ENCODE data around the gene SLC13A3. TPM values are rescaled to one million over a fixed set of nuclear protein-coding genes. Genes with fewer than 3 reads are reported as not detected.

Gene SLC13A3
- total RNA-seq, 1 donor from 2014 or later, result 2.9 TPM

GRCh38 chr20:46689754-46690085 lies 38.5 kb upstream of the SLC13A3 start:
- TF ChIP-seq CTCF (IDR thresholded peaks at IDR 0.05; ENCODE audit: unreplicated experiment), result no peak
- Mint-ChIP-seq H3K4me3 (ENCODE audit: low read depth) (peak overlapping the region; percentile 93), H3K27ac (peak overlapping the region; percentile 92), H3K27me3 (no peaks in the 10 kb centered on the region), H3K9me3 (ENCODE audit: low read depth) (no peaks in the 10 kb centered on the region), H3K4me1 (ENCODE audit: low read depth) (peaks cover 15% of the 10 kb centered on the region), H3K36me3 (ENCODE audit: insufficient read depth) (peaks cover 13% of the 10 kb centered on the region)
- DNase-seq (ENCODE audit: low spot score, unreplicated experiment), result no peak

DNA sequence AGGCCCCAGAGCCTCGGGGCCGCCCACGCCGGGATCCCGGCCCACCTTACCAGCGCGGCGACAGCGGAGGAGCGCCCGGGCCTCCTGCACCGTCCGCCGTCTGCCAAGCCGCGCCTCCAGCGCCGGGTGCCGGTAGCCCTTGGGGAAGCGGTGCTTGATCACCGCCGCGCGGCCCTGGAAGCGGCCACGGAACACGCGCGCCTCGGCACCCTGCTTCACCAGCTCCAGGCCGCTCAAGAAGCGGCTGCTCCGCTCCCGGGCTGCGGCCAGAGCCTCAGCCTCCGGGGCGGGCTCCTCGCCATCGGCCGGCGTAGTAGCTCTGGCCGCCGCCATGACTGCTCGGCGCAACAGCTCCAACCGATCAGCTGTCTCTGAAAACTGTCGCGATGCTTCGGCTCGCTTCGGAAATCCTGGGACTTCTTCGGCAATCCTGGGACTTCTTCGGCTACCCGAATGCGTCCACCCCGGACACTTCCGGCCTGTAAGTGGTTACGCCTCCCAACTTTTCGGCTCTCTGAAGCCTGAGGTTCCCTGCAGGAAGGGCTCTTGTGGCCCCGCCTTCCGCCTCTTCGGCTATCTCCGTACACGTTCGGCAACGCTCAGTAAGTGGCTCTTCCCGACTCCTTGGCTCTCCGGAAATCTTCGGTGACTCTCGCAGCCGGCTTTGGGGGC lies 38.0 kb upstream of the SLC13A3 start, which contains the start of gene TP53RK:
TP53RK (minus strand) TSS at position 363 of the 672 bp plus-strand sequence; CDS start at position 333, 30 bp downstream.
- TF ChIP-seq CTCF (IDR thresholded peaks at IDR 0.05; ENCODE audit: unreplicated experiment), result no peak
- H3K4me3 Mint-ChIP-seq (ENCODE audit: low read depth), result peak within 1 kb of the TSS; percentile 93
- H3K36me3 Mint-ChIP-seq (ENCODE audit: insufficient read depth), result peaks cover 13% of the 10 kb centered on the region

DNA sequence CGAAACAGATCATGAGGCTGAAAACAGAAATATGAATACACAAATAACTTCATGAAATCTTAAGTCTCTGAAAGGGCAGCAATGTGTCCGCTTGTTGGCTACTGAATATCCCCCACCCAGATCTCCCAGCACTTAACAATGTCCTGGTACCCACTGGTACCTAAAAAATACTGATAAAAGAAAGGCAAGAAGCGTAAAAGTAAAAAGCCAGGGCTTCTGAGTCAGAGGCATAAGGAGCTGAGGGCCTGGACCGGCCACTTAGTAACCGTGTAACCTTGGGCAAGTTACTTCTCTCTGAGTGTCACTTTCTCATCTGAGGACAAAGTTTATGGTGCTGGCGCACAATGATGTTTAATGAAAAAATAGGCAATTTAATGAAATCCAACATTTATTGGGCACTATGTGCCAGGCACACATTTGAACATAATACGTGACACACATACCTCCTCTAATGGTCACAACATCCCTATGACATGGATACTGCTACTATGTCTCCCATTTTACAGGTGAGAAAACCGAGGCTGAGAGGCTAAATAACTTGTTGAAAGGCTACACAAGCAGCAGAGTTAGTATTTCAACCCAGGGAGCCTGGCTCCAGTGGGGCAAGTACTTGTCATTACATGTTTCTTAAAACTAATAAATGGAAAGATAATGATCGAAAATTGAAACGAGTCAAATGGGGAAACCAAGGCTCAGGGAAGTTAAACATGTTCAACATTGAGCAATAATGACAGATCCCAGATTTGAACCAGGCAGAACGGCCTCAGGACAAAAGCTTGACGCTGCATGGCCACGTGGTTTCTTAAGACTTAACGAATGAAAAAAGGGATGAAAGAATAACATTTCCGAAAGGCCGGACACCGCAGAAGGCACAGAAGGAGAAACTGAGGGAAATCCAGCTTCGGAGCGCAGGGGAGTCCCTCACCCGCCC lies 37.2 kb upstream of the SLC13A3 start:
- peaks cover 13% of the 10 kb centered on the region for H3K36me3 Mint-ChIP-seq (ENCODE audit: insufficient read depth)
- TF ChIP-seq CTCF (IDR thresholded peaks at IDR 0.05; ENCODE audit: unreplicated experiment), result no peak
- H3K4me3 Mint-ChIP-seq (ENCODE audit: low read depth), result peak overlapping the region; percentile 93
- no peaks in the 10 kb centered on the region for H3K9me3 Mint-ChIP-seq (ENCODE audit: low read depth)
- H3K27ac Mint-ChIP-seq, result peak overlapping the region; percentile 95
- H3K27me3 Mint-ChIP-seq, result no peaks in the 10 kb centered on the region
- H3K4me1 Mint-ChIP-seq (ENCODE audit: low read depth), result peaks cover 23% of the 10 kb centered on the region
- DNase-seq (ENCODE audit: low spot score, unreplicated experiment), result no peak

More for the DNA sequence above, 38.0 kb upstream of the SLC13A3 start, which contains the start of gene TP53RK:
- Mint-ChIP-seq H3K27me3 (no peaks in the 10 kb centered on the region), H3K27ac (peak within 1 kb of the TSS; percentile 95), H3K9me3 (ENCODE audit: low read depth) (no peaks in the 10 kb centered on the region), H3K4me1 (ENCODE audit: low read depth) (peaks cover 15% of the 10 kb centered on the region)
- DNase-seq (ENCODE audit: low spot score, unreplicated experiment), result peak; percentile 91

GRCh38 chr20:46683939-46684750 lies 32.9 kb upstream of the SLC13A3 start:
- H3K9me3 Mint-ChIP-seq (ENCODE audit: low read depth), result no peaks in the 10 kb centered on the region
- peak overlapping the region; percentile 15 for H3K27ac Mint-ChIP-seq
- peaks cover 14% of the 10 kb centered on the region for H3K36me3 Mint-ChIP-seq (ENCODE audit: insufficient read depth)
- DNase-seq (ENCODE audit: low spot score, unreplicated experiment), result no peak
- H3K4me1 Mint-ChIP-seq (ENCODE audit: low read depth), result peaks cover 27% of the 10 kb centered on the region
- TF ChIP-seq CTCF (IDR thresholded peaks at IDR 0.05; ENCODE audit: unreplicated experiment), result no peak
- H3K27me3 Mint-ChIP-seq, result no peaks in the 10 kb centered on the region
- peak overlapping the region; percentile 74 for H3K4me3 Mint-ChIP-seq (ENCODE audit: low read depth)

- peak overlapping the region; percentile 61 for H3K27ac Mint-ChIP-seq
- TF ChIP-seq CTCF (IDR thresholded peaks at IDR 0.05; ENCODE audit: unreplicated experiment), result no peak
Measured at GRCh38 chr20:46683668-46683938, 32.3 kb upstream of the SLC13A3 start.

More at GRCh38 chr20:46683668-46683938, 32.3 kb upstream of the SLC13A3 start:
- H3K4me1 Mint-ChIP-seq (ENCODE audit: low read depth), result peaks cover 27% of the 10 kb centered on the region
- no peaks in the 10 kb centered on the region for H3K27me3 Mint-ChIP-seq
- H3K9me3 Mint-ChIP-seq (ENCODE audit: low read depth), result no peaks in the 10 kb centered on the region
- H3K36me3 Mint-ChIP-seq (ENCODE audit: insufficient read depth), result peaks cover 14% of the 10 kb centered on the region
- peak overlapping the region; percentile 74 for H3K4me3 Mint-ChIP-seq (ENCODE audit: low read depth)
- DNase-seq (ENCODE audit: low spot score, unreplicated experiment), result no peak

Measured in progenitor cell of endocrine pancreas (in vitro differentiated cells).